ENCODE measurements around the gene SLC22A12. TPM values are rescaled to one million over a fixed set of nuclear protein-coding genes. Genes with fewer than 3 reads are reported as not detected.

The SLC22A12 gene
- total RNA-seq, 1 experiment from 2014 or later: not detected

GRCh38 chr11:64626637-64627036, 35.6 kb downstream of the SLC22A12 start:
- Histone ChIP-seq H3K9ac (ENCODE audit: low read length) (no peak overlapping the region), H3K27me3 (ENCODE audit: low read length) (peaks cover 30% of the 10 kb centered on the region), H3K4me2 (ENCODE audit: low read length) (no peak overlapping the region), H3F3A (ENCODE audit: low read length, unreplicated experiment) (no peaks in the 10 kb centered on the region), H3K9me2 (replicated peaks; ENCODE audit: low read length) (no peaks in the 10 kb centered on the region), H3K4me3 (ENCODE audit: low read length) (no peak overlapping the region), H2AFZ (ENCODE audit: low read length) (no peak overlapping the region), H4K20me1 (ENCODE audit: low read length) (no peaks in the 10 kb centered on the region), H3K27ac (ENCODE audit: low read length) (no peak overlapping the region), H3K9me3 (ENCODE audit: low read length) (no peaks in the 10 kb centered on the region), H3K79me2 (ENCODE audit: low read length) (no peaks in the 10 kb centered on the region), H3K4me1 (ENCODE audit: insufficient read depth, low read length) (no peaks in the 10 kb centered on the region), H3K36me3 (ENCODE audit: low read depth, low read length) (no peaks in the 10 kb centered on the region)
- ChIA-PET CTCF (no interaction called here), POLR2A (ENCODE audit: unreplicated experiment) (no interaction called here)
- TF ChIP-seq EZH2 (IDR thresholded peaks at IDR 0.05; ENCODE audit: low read length, unreplicated experiment): no peak
- TF ChIP-seq EZH2phosphoT487 (IDR thresholded peaks at IDR 0.05; ENCODE audit: borderline replicate concordance, low read length): no peak
- no peak for TF ChIP-seq CTCF (conservative IDR thresholded peaks at IDR 0.05; ENCODE audit: low read depth, low read length)
- no TSS peak for BruUV-seq (replicated peaks)
- intact Hi-C loops (cut with micrococcal nuclease): no loop called here
- no peak for DNase-seq
- ATAC-seq: no peak

GRCh38 chr11:64627371-64627770, 36.4 kb downstream of the SLC22A12 start:
- Histone ChIP-seq H3K27me3 (ENCODE audit: low read length) (peaks cover 36% of the 10 kb centered on the region), H3K4me2 (ENCODE audit: low read length) (no peak overlapping the region), H3K36me3 (ENCODE audit: low read depth, low read length) (no peaks in the 10 kb centered on the region), H3K4me3 (ENCODE audit: low read length) (no peak overlapping the region), H4K20me1 (ENCODE audit: low read length) (no peaks in the 10 kb centered on the region), H3K9me3 (ENCODE audit: low read length) (no peaks in the 10 kb centered on the region), H2AFZ (ENCODE audit: low read length) (no peak overlapping the region), H3K9ac (ENCODE audit: low read length) (no peak overlapping the region), H3K9me2 (replicated peaks; ENCODE audit: low read length) (no peaks in the 10 kb centered on the region), H3K4me1 (ENCODE audit: insufficient read depth, low read length) (no peaks in the 10 kb centered on the region), H3K79me2 (ENCODE audit: low read length) (no peaks in the 10 kb centered on the region), H3F3A (ENCODE audit: low read length, unreplicated experiment) (no peaks in the 10 kb centered on the region), H3K27ac (ENCODE audit: low read length) (no peak overlapping the region)
- ChIA-PET POLR2A (ENCODE audit: unreplicated experiment) (no interaction called here), CTCF (no interaction called here)
- no TSS peak for BruUV-seq (replicated peaks)
- no peak for TF ChIP-seq EZH2 (IDR thresholded peaks at IDR 0.05; ENCODE audit: low read length, unreplicated experiment)
- TF ChIP-seq CTCF (conservative IDR thresholded peaks at IDR 0.05; ENCODE audit: low read depth, low read length): no peak
- no peak for TF ChIP-seq EZH2phosphoT487 (IDR thresholded peaks at IDR 0.05; ENCODE audit: borderline replicate concordance, low read length)
- ATAC-seq (no peak), DNase-seq (no peak)
- intact Hi-C loops (cut with micrococcal nuclease): no loop called here

- Histone ChIP-seq H3K79me2 (ENCODE audit: low read length) (no peaks in the 10 kb centered on the region), H4K20me1 (ENCODE audit: low read length) (no peaks in the 10 kb centered on the region), H3F3A (ENCODE audit: low read length, unreplicated experiment) (no peaks in the 10 kb centered on the region), H3K27ac (ENCODE audit: low read length) (no peak overlapping the region), H3K9me2 (replicated peaks; ENCODE audit: low read length) (no peaks in the 10 kb centered on the region), H3K36me3 (ENCODE audit: low read depth, low read length) (no peaks in the 10 kb centered on the region), H3K4me3 (ENCODE audit: low read length) (no peak overlapping the region), H3K4me2 (ENCODE audit: low read length) (no peak overlapping the region), H2AFZ (ENCODE audit: low read length) (no peak overlapping the region), H3K27me3 (ENCODE audit: low read length) (peaks cover 39% of the 10 kb centered on the region), H3K9me3 (ENCODE audit: low read length) (no peaks in the 10 kb centered on the region), H3K4me1 (ENCODE audit: insufficient read depth, low read length) (no peaks in the 10 kb centered on the region), H3K9ac (ENCODE audit: low read length) (no peak overlapping the region)
- intact Hi-C loops (cut with micrococcal nuclease): no loop called here
- BruUV-seq (replicated peaks): no TSS peak
- ATAC-seq (no peak), DNase-seq (no peak)
- CTCF ChIA-PET: interaction anchor here (0.6 kb wide), 1 partner anchor 43 kb away, joined by 3 read pairs; no protein-coding TSS in a partner anchor
- POLR2A ChIA-PET (ENCODE audit: unreplicated experiment): no interaction called here
- TF ChIP-seq EZH2phosphoT487 (IDR thresholded peaks at IDR 0.05; ENCODE audit: borderline replicate concordance, low read length): no peak
Observed at GRCh38 chr11:64628596-64628995, 37.6 kb downstream of the SLC22A12 start.
